Measurements from ENCODE around the gene ZNF800.
A peak's percentile ranks its signal among the peaks of the same experiment; 100 is the strongest.

ZNF800 gene

GRCh38 chr7:127415060-127415742 lies 22.7 kb upstream of the ZNF800 start:
- peaks cover 41% of the 10 kb centered on the region for H3K4me1 ChIP-seq (ENCODE audit: low read length)
- H3K79me2 ChIP-seq (ENCODE audit: low read length): no peaks in the 10 kb centered on the region
- H3K4me2 ChIP-seq (ENCODE audit: low read length): no peak overlapping the region
- no peak overlapping the region for H3K9ac ChIP-seq (ENCODE audit: low read length)
- TF ChIP-seq EZH2phosphoT487 (IDR thresholded peaks at IDR 0.05; ENCODE audit: low read depth) (no peak), CTCF (IDR thresholded peaks at IDR 0.05; ENCODE audit: low read depth, low read length) (no peak)
- H3K27ac ChIP-seq (ENCODE audit: low read length): no peak overlapping the region
- H3K36me3 ChIP-seq (replicated peaks; ENCODE audit: low read depth, low read length): no peaks in the 10 kb centered on the region
- peaks cover 4% of the 10 kb centered on the region; the same call in 1 of the 2 replicates for H3K27me3 ChIP-seq (ENCODE audit: low read depth, low read length)
- H3K4me3 ChIP-seq (ENCODE audit: low read length): no peak overlapping the region
- H2AFZ ChIP-seq (ENCODE audit: low read depth, low read length): no peak overlapping the region
- H4K20me1 ChIP-seq (ENCODE audit: insufficient read depth, low read length): 0 out of 2 replicates have a peak, but pooled peaks cover 4% of the 10 kb centered on the region
- H3K9me3 ChIP-seq (ENCODE audit: insufficient read depth, low read length): no peaks in the 10 kb centered on the region

- Histone ChIP-seq H3K36me3 (replicated peaks; ENCODE audit: low read depth, low read length) (no peaks in the 10 kb centered on the region), H3K27me3 (ENCODE audit: low read depth, low read length) (peaks cover 4% of the 10 kb centered on the region; the same call in 1 of the 2 replicates), H3K9ac (ENCODE audit: low read length) (no peak overlapping the region; the same call in 1 of the 2 replicates), H3K4me2 (ENCODE audit: low read length) (peak overlapping the region; percentile 60), H4K20me1 (ENCODE audit: insufficient read depth, low read length) (0 out of 2 replicates have a peak, but pooled peaks cover 4% of the 10 kb centered on the region), H3K9me3 (ENCODE audit: insufficient read depth, low read length) (no peaks in the 10 kb centered on the region), H2AFZ (ENCODE audit: low read depth, low read length) (no peak overlapping the region), H3K4me1 (ENCODE audit: low read length) (peaks cover 41% of the 10 kb centered on the region), H3K4me3 (ENCODE audit: low read length) (peak overlapping the region; percentile 33; the same call in 1 of the 2 replicates), H3K79me2 (ENCODE audit: low read length) (no peaks in the 10 kb centered on the region), H3K27ac (ENCODE audit: low read length) (0 out of 2 replicates have a peak overlapping the region, but pooled peaks have one; percentile 17)
- TF ChIP-seq CTCF (IDR thresholded peaks at IDR 0.05; ENCODE audit: low read depth, low read length) (no peak), EZH2phosphoT487 (IDR thresholded peaks at IDR 0.05; ENCODE audit: low read depth) (no peak)
Observed at GRCh38 chr7:127413962-127414361, 21.5 kb upstream of the ZNF800 start.

GRCh38 chr7:127413326-127413725 lies 20.8 kb upstream of the ZNF800 start:
- H3K79me2 ChIP-seq (ENCODE audit: low read length): no peaks in the 10 kb centered on the region
- H3K9ac ChIP-seq (ENCODE audit: low read length): no peak overlapping the region
- TF ChIP-seq CTCF (IDR thresholded peaks at IDR 0.05; ENCODE audit: low read depth, low read length): no peak
- no peak for TF ChIP-seq EZH2phosphoT487 (IDR thresholded peaks at IDR 0.05; ENCODE audit: low read depth)
- H3K9me3 ChIP-seq (ENCODE audit: insufficient read depth, low read length): no peaks in the 10 kb centered on the region
- H3K27ac ChIP-seq (ENCODE audit: low read length): peak overlapping the region; percentile 17; the same call in 1 of the 2 replicates
- peak overlapping the region; percentile 33; the same call in 1 of the 2 replicates for H3K4me3 ChIP-seq (ENCODE audit: low read length)
- H2AFZ ChIP-seq (ENCODE audit: low read depth, low read length): no peak overlapping the region
- peaks cover 41% of the 10 kb centered on the region for H3K4me1 ChIP-seq (ENCODE audit: low read length)
- H3K27me3 ChIP-seq (ENCODE audit: low read depth, low read length): peaks cover 4% of the 10 kb centered on the region; the same call in 1 of the 2 replicates
- no peaks in the 10 kb centered on the region for H3K36me3 ChIP-seq (replicated peaks; ENCODE audit: low read depth, low read length)
- H4K20me1 ChIP-seq (ENCODE audit: insufficient read depth, low read length): 0 out of 2 replicates have a peak, but pooled peaks cover 4% of the 10 kb centered on the region
- peak overlapping the region; percentile 60 for H3K4me2 ChIP-seq (ENCODE audit: low read length)

- TF ChIP-seq EZH2phosphoT487 (IDR thresholded peaks at IDR 0.05; ENCODE audit: low read depth): no peak
- no peak for TF ChIP-seq CTCF (IDR thresholded peaks at IDR 0.05; ENCODE audit: low read depth, low read length)
Observed at GRCh38 chr7:127411176-127411575, 18.7 kb upstream of the ZNF800 start.

More at GRCh38 chr7:127411176-127411575, 18.7 kb upstream of the ZNF800 start:
- Histone ChIP-seq H2AFZ (ENCODE audit: low read depth, low read length) (no peak overlapping the region), H3K9ac (ENCODE audit: low read length) (no peak overlapping the region), H3K27me3 (ENCODE audit: low read depth, low read length) (peaks cover 12% of the 10 kb centered on the region), H3K4me1 (ENCODE audit: low read length) (peaks cover 35% of the 10 kb centered on the region), H3K9me3 (ENCODE audit: insufficient read depth, low read length) (no peaks in the 10 kb centered on the region), H3K4me3 (ENCODE audit: low read length) (no peak overlapping the region), H3K36me3 (replicated peaks; ENCODE audit: low read depth, low read length) (no peaks in the 10 kb centered on the region), H3K4me2 (ENCODE audit: low read length) (no peak overlapping the region), H3K79me2 (ENCODE audit: low read length) (no peaks in the 10 kb centered on the region), H3K27ac (ENCODE audit: low read length) (no peak overlapping the region), H4K20me1 (ENCODE audit: insufficient read depth, low read length) (0 out of 2 replicates have a peak, but pooled peaks cover 4% of the 10 kb centered on the region)
